MG63 (cell line): ENCODE results near the gene SCN4A. TPM values are rescaled to one million over a fixed set of nuclear protein-coding genes. Genes with fewer than 3 reads are reported as not detected.
"Not testable (repeated sequence)": the region's sequence is repeated elsewhere in the genome, so short reads cannot be mapped to it uniquely, and the experiment has no call there.

Experiments used
- DNase-seq: peaks from one replicate; pipeline ENCODE4 v3.0.0-alpha.2; 2020
- H3K27me3 ChIP-seq: fragments of 250-450 bp; sonication (Bioruptor Pico); 2 replicates; pipeline ENCODE4 v1.5.1; 2020; ENCODE audit warnings: mild to moderate bottlenecking, moderate library complexity
- H3K36me3 ChIP-seq: fragments of 250-450 bp; sonication (Bioruptor Pico); 2 replicates; pipeline ENCODE4 v1.5.1; 2020; ENCODE audit warnings: mild to moderate bottlenecking, moderate library complexity
- H3K4me3 ChIP-seq: fragments of 250-450 bp; sonication (Bioruptor Pico); 2 replicates; pipeline ENCODE4 v1.5.1; 2020; ENCODE audit warnings: mild to moderate bottlenecking, moderate library complexity
- H3K9me3 ChIP-seq: fragments of 250-450 bp; sonication (Bioruptor Pico); 2 replicates; pipeline ENCODE4 v1.5.1; 2020; ENCODE audit warnings: mild to moderate bottlenecking, moderate library complexity
- total RNA-seq: library from RNA; depleted of rRNA; stranded (reverse); fragments of >200 nt; shearing (Covaris generic); gene quantifications from 2 replicates; pipeline ENCODE4 v1.2.3, GENCODE V29; 2014; ENCODE audit warnings: low replicate concordance

Gene SCN4A
- total RNA-seq, 1 experiment from 2014 or later: not detected

GRCh38 chr17:63919311-63919723 is 53.4 kb downstream of the SCN4A start:
- Histone ChIP-seq H3K27me3 (no peaks in the 10 kb centered on the region), H3K9me3 (no peaks in the 10 kb centered on the region), H3K4me3 (no peak overlapping the region), H3K36me3 (no peaks in the 10 kb centered on the region)
- DNase-seq: peak; percentile 51

- not testable (repeated sequence) for H3K36me3 ChIP-seq, H3K27me3 ChIP-seq, H3K9me3 ChIP-seq, DNase-seq, H3K4me3 ChIP-seq
Measured at GRCh38 chr17:63918789-63919305, 53.9 kb downstream of the SCN4A start, which contains the start of gene GH1. TSS of gene GH1 (minus strand) at chr17:63918839. CDS start at chr17:63918776, 63 bp downstream.

- Histone ChIP-seq H3K36me3 (no peaks in the 10 kb centered on the region), H3K9me3 (no peaks in the 10 kb centered on the region), H3K4me3 (no peak overlapping the region), H3K27me3 (no peaks in the 10 kb centered on the region)
- DNase-seq: no peak
Measured at GRCh38 chr17:63918305-63918704, 54.4 kb downstream of the SCN4A start.

GRCh38 chr17:63917646-63918045 is 55.1 kb downstream of the SCN4A start:
- Histone ChIP-seq H3K9me3 (no peaks in the 10 kb centered on the region), H3K27me3 (no peaks in the 10 kb centered on the region), H3K36me3 (no peaks in the 10 kb centered on the region), H3K4me3 (no peak overlapping the region)
- no peak for DNase-seq

- not testable (repeated sequence) for H3K27me3 ChIP-seq, DNase-seq, H3K36me3 ChIP-seq, H3K4me3 ChIP-seq, H3K9me3 ChIP-seq
Measured at GRCh38 chr17:63917206-63917605, 55.5 kb downstream of the SCN4A start.

GRCh38 chr17:63916566-63917185 is 56.0 kb downstream of the SCN4A start:
- no peaks in the 10 kb centered on the region for H3K36me3 ChIP-seq
- no peaks in the 10 kb centered on the region for H3K9me3 ChIP-seq
- no peak for DNase-seq
- H3K4me3 ChIP-seq: no peak overlapping the region
- no peaks in the 10 kb centered on the region for H3K27me3 ChIP-seq

- not testable (repeated sequence) for H3K4me3 ChIP-seq
Measured at GRCh38 chr17:63915753-63916152, 57.0 kb downstream of the SCN4A start.

GRCh38 chr17:63914471-63914870 is 58.2 kb downstream of the SCN4A start:
- no peak for DNase-seq

More at GRCh38 chr17:63915753-63916152, 57.0 kb downstream of the SCN4A start:
- H3K36me3 ChIP-seq, H3K9me3 ChIP-seq, DNase-seq, H3K27me3 ChIP-seq: not testable (repeated sequence)

GRCh38 chr17:63911657-63912100 is 61.0 kb downstream of the SCN4A start:
- H3K4me3 ChIP-seq: no peak overlapping the region
- peaks cover 8% of the 10 kb centered on the region; the same call in 1 of the 2 replicates for H3K27me3 ChIP-seq
- no peaks in the 10 kb centered on the region for H3K36me3 ChIP-seq
- no peaks in the 10 kb centered on the region for H3K9me3 ChIP-seq
- DNase-seq: peak; percentile 28

More at GRCh38 chr17:63914471-63914870, 58.2 kb downstream of the SCN4A start:
- Histone ChIP-seq H3K9me3 (no peaks in the 10 kb centered on the region), H3K4me3 (no peak overlapping the region), H3K36me3 (no peaks in the 10 kb centered on the region), H3K27me3 (0 out of 2 replicates have a peak, but pooled peaks cover 3% of the 10 kb centered on the region)

- no peak for DNase-seq
- no peak within 1 kb of the TSS for H3K4me3 ChIP-seq
- peaks cover 8% of the 10 kb centered on the region; the same call in 1 of the 2 replicates for H3K27me3 ChIP-seq
- H3K36me3 ChIP-seq: no peaks in the 10 kb centered on the region
- no peaks in the 10 kb centered on the region for H3K9me3 ChIP-seq
Measured at GRCh38 chr17:63911041-63911635, 61.6 kb downstream of the SCN4A start, which contains the start of gene CSHL1. TSS of gene CSHL1 (minus strand) at chr17:63911258. CDS start at chr17:63911196, 62 bp downstream.

GRCh38 chr17:63910096-63910495 is 62.6 kb downstream of the SCN4A start:
- no peak for DNase-seq
- Histone ChIP-seq H3K36me3 (no peaks in the 10 kb centered on the region), H3K27me3 (peaks cover 8% of the 10 kb centered on the region; the same call in 1 of the 2 replicates), H3K9me3 (no peaks in the 10 kb centered on the region), H3K4me3 (no peak overlapping the region)

GRCh38 chr17:63909586-63909985 is 63.1 kb downstream of the SCN4A start:
- not testable (repeated sequence) for H3K27me3 ChIP-seq, DNase-seq, H3K36me3 ChIP-seq, H3K9me3 ChIP-seq, H3K4me3 ChIP-seq

GRCh38 chr17:63907161-63907778 is 65.4 kb downstream of the SCN4A start:
- DNase-seq, H3K9me3 ChIP-seq, H3K27me3 ChIP-seq, H3K4me3 ChIP-seq, H3K36me3 ChIP-seq: not testable (repeated sequence)

GRCh38 chr17:63904796-63905195 is 67.9 kb downstream of the SCN4A start:
- DNase-seq: not testable (repeated sequence)

GRCh38 chr17:63903787-63904201 is 68.9 kb downstream of the SCN4A start:
- H3K27me3 ChIP-seq, H3K9me3 ChIP-seq, H3K36me3 ChIP-seq, H3K4me3 ChIP-seq, DNase-seq: not testable (repeated sequence)

More at GRCh38 chr17:63904796-63905195, 67.9 kb downstream of the SCN4A start:
- H3K36me3 ChIP-seq, H3K4me3 ChIP-seq, H3K9me3 ChIP-seq, H3K27me3 ChIP-seq: not testable (repeated sequence)

- DNase-seq, H3K4me3 ChIP-seq, H3K9me3 ChIP-seq, H3K36me3 ChIP-seq, H3K27me3 ChIP-seq: not testable (repeated sequence)
Measured at GRCh38 chr17:63901971-63902370, 70.7 kb downstream of the SCN4A start.
